ENCODE measurements around the gene SAP30. TPM values are rescaled to one million over a fixed set of nuclear protein-coding genes. Genes with fewer than 3 reads are reported as not detected.

SAP30 gene
- total and polyA plus RNA-seq, 2 of the 4 experiments (the other 2 are of a cell fraction), result 3.8 to 11.7 TPM

DNA sequence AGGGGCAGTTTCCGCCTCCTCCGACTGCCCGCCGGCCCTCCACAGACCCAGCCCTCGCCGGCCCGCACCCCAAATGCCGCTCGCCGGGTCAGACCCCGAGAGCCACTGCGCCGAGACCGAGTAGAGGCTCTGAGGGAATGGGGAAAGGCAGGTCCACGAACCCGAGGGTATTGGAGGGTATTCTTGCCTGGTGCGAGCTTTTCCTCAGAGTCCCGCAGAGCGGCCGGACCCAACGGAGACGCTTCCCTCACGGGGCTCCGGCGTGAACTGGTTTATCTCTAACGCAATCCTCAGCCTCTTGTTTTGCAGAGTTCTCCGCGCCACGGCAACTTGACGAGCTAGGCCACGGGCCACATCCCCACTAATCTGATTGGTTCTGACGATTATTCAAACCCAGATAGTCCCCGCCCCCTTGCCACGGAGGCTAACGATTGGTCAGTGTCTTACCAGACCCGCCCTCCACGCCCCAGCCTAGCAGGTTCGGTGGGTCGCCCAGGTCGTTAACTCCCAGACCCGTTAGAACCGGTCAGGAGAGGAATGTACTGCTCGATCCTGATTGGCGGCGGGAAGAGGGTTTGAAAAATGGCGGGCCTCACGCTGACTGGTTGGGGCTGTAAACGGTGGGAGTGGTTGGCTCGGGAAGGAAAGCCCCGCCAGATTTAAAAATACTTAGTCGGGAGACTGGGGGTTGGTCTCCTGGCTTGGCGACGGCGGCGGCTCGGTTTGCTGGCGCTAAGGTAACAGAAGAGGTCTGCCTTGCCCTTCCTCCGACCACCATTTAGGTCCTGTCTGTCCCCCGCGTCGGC, 36.5 kb upstream of the SAP30 start, which contains the start of gene HMGB2 (continued):
- TF ChIP-seq SMC3 (IDR thresholded peaks at IDR 0.05; ENCODE audit: low read depth, low read length), result no peak
- peak; percentile 81 for TF ChIP-seq CEBPB (IDR thresholded peaks at IDR 0.05; ENCODE audit: low read depth, low read length)
- 0 out of 2 replicates have a peak, but pooled peaks have one; percentile 4 for TF ChIP-seq BHLHE40 (IDR thresholded peaks at IDR 0.05; ENCODE audit: low read depth, low read length)
